GM21737 (cell line): Measurements from ENCODE around the gene ETFB.

Experiments used
- ATAC-seq: cut with Tn5 transposase; IDR thresholded peaks from one replicate; pipeline ENCODE4 v1.9.1; 2021; ENCODE audit warnings: mild to moderate bottlenecking, moderate library complexity; ENCODE audit not compliant: unreplicated experiment

Gene ETFB

GRCh38 chr19:51372649-51373504, 6.7 kb upstream of the ETFB start, which contains the start of gene NKG7:
Gene NKG7, minus strand, starts transcription at chr19:51372654. Its CDS starts 119 bp downstream, at chr19:51372535.
- no peak for ATAC-seq

DNA sequence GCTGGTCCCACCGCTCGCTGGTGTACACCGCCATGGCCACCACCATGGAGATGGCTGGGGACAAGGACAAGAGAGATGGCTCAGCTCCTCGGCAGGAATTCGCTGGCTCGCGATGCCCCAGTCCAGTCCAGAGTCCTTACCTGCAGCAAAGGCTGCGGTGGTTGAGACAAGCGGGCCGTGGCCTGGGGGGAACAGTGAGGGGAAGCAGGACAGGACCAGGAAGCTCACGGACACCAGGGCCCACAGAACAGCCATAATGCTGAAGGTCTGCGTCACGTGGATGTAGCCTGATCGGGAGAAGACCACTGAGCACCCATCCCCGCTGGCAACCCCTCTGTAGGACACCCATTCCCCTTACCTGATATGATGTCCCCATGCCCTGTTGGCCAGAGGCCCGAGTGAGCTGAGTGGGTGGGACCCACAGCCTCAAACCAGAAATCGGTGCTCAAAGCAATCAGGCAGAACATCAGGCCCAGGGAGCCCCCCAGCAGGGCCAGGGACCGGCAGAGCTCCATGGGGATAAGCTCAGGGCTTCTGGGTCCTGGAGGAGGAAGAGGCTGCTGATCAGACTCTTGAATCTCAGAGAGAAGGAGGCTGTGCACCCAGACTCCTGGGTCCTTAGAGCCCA, 5.9 kb upstream of the ETFB start:
- ATAC-seq: no peak

DNA sequence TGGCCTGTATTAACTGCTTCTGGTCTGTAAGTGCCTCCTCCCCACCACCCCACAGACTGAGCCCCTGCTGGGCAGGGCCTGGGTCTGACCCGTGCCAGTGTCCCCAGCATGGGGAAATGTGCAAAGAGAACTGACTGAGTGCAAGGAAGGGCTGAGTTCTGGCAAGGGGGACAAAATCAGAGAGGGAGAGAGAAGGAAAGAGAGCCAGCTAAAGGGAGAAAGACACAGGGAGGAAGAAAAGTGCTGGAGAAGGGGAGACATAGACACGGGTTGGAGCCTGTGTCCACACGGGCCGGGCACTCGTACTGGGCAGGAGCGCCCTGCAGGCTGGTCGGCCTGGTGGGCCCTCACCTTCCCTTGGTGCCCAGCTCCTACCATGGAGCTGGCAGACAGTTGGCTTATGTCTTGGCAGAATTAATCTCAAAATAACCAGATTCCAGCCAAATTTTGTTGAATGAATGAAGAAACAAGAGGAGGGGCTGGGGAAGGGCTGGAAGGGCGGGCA, 5.0 kb upstream of the ETFB start:
- ATAC-seq: no peak

GRCh38 chr19:51370230-51370629, 4.0 kb upstream of the ETFB start:
- ATAC-seq: no peak

- no peak for ATAC-seq
Observed at GRCh38 chr19:51368366-51369282, 2.4 kb upstream of the ETFB start, which contains the start of gene CLDND2. Gene CLDND2, minus strand, starts transcription at chr19:51369003. Its CDS starts 426 bp downstream, at chr19:51368577.

DNA sequence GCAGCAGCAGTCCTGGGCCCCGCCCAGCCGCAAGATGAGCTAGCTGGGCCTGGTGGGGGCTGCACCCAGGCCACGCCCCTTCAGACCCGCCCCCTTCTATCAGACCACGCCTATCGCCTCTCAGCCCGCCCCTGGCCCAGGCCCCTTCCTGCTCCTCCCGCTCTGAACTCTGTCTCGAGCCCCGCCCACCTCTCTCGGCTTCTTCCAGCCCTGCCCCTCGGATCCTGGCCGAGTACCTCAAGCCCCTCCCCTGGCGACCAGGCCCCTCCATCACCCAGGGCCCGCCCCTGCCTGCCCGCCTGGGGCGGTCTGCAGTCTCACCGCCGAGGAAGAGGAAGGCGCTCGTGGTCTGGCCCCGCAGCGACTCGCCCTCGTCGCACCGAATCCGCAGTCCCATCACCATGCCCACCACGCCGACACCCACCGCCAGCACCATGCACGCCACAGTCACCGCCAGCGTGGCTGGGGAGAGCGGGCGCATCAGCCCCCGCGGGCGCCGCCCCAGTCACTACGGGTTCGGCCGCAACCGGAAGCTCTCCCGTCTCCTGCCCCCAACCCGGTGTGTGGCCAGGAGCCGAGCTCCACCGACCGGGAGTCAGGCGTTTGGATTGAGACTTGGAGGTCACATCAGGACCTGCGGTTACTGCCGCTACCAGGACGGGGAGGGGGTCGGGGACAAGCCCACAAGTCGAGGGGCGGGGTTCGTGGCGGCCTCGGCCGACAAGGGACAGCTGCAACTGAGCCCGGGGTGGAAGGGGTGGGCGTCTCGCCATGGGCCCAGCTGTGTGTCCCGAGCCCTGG, 1.6 kb upstream of the ETFB start:
- peak; percentile 74 for ATAC-seq

- ATAC-seq: no peak
Observed at GRCh38 chr19:51367255-51367564, 1.0 kb upstream of the ETFB start.

DNA sequence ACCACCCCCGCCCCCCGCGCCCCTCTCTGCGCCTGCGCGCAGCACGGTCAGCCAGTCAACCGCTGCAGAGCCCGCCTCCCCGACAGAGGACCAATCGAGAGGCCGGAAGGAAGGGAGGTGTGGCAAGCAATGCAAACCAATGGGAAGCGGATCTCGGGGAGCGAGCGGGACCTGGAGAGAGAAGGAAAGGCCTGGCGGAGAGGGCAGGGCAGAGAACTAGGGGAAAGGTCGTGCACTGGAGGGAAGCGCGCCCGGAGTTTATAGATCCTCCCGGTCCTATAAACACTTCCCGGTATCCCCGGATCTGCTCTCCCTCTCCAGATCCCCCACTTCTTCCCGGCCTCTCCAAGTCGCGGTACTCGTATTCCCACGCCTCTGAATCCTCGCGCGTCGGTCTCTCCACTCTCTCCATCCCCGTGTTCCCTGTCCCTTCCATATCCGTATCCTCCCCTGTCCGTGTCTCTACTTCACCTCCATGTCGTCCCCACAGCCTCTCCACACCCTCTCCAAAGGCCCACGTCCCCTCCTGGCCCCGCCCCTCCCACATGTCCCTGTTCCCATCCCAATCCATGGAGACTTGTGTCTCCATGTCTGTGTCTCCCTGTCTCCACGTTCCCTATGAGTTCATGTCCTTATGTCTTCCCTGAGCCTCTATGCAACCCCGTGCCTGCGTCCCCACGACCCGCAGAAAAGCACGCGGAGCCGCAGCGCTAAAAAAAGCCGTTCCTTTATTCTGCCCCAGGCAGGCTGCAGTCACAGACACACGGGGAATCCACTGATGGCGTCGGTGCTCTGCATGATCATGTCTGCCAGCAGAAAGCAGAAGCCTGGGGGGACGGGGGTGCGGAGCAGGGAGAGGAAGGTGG, 434 bp upstream of the ETFB start:
- ATAC-seq: peak; percentile 45

DNA sequence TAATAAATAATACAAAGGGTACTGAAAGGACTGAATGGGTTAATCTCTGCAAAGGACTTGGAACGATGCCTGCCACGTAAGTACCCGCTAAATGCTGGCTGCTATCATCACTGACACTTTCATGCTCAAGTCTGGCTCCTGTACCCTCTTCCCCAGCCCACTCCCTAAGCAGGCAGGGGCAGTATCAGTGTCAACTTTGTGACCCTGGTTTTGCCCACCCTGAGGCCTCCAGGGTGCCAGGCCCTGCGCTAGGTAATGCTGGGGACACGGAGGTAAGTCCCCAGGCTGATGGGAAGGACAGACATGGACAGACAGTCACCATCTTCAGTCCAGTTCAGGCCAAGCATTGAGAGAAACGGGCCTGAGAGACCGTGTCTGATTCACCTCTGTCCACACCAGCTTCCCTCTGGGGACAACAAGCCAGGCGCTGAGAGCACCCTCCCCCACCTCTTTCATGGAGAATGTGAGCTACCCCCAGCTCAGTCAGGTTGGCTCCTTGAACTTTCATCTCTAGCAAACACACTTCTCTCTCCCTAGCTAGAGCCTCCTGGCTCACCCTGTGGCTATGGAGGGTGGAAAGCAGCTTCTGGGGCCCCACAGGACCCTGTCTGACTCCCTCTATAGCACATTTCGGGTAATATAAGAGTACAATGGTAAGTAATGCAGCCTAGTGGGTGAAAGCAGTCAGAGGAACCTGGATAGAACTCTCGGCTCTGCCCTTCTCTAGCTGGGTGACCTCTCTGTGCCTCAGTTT, 800 bp downstream of the ETFB start:
- no peak for ATAC-seq

DNA sequence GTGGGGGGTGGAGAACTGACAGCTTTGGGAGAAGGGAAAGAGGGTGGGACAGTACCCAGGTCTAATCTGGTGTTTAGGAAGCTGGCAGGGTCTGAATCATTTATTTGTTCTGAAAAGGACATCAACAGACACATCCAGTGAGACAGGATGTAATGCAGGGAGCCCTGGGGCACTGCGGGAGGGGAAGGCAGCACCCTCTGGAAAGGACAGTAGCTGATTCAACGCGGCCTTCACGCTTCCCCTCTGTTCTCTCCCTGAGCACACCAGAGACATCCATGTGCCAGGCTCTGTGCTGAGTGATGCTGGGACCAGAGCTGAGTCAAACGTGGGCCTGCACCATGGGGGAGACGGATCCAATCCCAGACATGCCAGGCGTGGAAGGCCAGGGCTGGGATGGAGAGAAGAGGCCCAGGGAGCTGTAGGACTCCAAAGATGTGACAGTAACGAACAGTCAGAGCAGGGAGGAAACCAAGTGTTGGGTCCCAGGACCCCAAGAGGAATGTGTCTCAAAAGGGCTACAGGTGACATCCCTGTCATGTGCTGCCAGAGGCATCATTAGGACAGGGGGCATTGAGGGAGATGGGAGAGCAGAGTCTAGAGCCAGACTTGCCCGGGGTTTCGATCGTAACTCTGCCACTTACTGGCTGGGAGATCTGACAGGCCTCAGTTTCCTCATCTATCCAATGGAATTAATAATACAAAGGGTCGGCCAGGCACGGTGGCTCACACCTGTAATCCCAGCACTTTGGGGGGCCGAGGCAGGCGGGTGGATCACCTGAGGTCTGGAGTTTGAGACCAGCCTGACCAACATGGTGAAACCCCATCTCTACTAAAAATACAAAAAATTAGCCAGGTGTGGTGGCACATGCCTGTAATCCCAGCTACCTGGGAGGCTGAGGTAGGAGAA, 1.7 kb downstream of the ETFB start:
- no peak for ATAC-seq

- no peak for ATAC-seq
Observed at GRCh38 chr19:51361239-51361638, 4.9 kb downstream of the ETFB start.

- ATAC-seq: no peak
Observed at GRCh38 chr19:51359294-51359693, 6.9 kb downstream of the ETFB start.

DNA sequence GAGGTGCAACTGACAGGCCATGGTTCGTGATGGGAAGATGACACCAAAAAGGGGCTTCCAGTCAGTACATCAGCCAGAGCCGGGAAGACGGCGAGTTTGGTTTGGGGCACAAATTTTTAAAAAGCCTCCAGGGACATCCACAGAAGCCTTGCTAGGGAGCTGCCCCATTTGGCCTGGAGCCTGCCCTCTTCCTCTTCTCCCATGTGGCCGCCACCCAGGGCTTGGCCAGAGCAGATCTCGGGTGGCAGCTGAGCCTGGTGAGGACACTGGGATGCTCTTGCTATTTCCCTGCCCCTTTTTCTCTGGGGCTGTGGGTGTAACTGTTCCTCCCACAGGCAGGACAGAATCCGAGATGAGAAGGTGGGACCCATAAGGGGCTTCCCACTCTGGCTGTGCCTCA, 8.2 kb downstream of the ETFB start:
- ATAC-seq: no peak

GRCh38 chr19:51356159-51356801, 9.9 kb downstream of the ETFB start:
- ATAC-seq: no peak

DNA sequence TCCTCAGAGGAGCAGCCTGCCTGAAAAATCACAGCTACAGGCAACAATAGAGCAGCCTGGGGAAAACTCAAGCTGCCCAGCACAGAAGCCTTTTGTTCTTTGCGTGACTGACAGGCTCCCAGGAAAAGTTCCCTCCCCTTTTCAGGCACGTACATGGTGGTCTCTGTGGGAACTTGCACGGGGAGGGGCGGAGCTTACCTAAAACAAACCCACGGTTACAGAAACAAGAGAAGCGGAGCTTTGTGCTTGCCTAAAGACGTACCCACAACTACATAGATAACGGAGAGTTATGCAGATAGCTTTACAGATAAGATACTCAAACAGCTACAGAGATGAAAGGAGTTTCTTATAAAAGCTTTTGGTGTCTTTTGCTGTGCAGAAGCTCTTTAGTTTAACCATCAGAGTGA, 11.4 kb downstream of the ETFB start:
- ATAC-seq: no peak

- no peak for ATAC-seq
Observed at GRCh38 chr19:51354103-51354741, 12.0 kb downstream of the ETFB start.
